Astrocyte of the spinal cord (primary cell): Measurements from ENCODE around the gene ALG2.

ENCODE experiments used
- DNase-seq: peaks from one replicate; pipeline ENCODE4 v3.0.0; 2011; ENCODE audit warnings: low read depth, low spot score
- H3K4me3 ChIP-seq: 2 replicates; pipeline ENCODE4 v1.5.1; 2011; ENCODE audit warnings: low read depth, mild to moderate bottlenecking, low read length, moderate library complexity
- CTCF ChIP-seq: IDR thresholded peaks from 2 replicates; pipeline ENCODE4 v1.5.1; 2012; ENCODE audit warnings: low read depth, mild to moderate bottlenecking, low read length, inconsistent platforms
- in situ Hi-C: cut with HindIII; loops from 2 replicates; pipeline ENCODE4 v1.10.0; 2017; ENCODE audit warnings: low sequenced_read_pairs

ALG2 gene

GRCh38 chr9:99187311-99187710, 34.4 kb downstream of the ALG2 start:
- DNase-seq = no peak
- no peak for TF ChIP-seq CTCF

GRCh38 chr9:99185934-99186333, 35.8 kb downstream of the ALG2 start:
- H3K4me3 ChIP-seq = no peak overlapping the region
- no peak for TF ChIP-seq CTCF
- no peak for DNase-seq
- in situ Hi-C loops = no loop called here

More at GRCh38 chr9:99187311-99187710, 34.4 kb downstream of the ALG2 start:
- no peak overlapping the region for H3K4me3 ChIP-seq
- in situ Hi-C loops = no loop called here

- TF ChIP-seq CTCF = no peak
- in situ Hi-C loops = no loop called here
- DNase-seq = no peak
- H3K4me3 ChIP-seq = no peak overlapping the region
Measured at GRCh38 chr9:99185348-99185632, 36.5 kb downstream of the ALG2 start.

GRCh38 chr9:99184475-99185347, 37.0 kb downstream of the ALG2 start:
- DNase-seq = peak; percentile 91
- in situ Hi-C loops = no loop called here
- peak; percentile 96 for TF ChIP-seq CTCF
- H3K4me3 ChIP-seq = no peak overlapping the region

- no peak for TF ChIP-seq CTCF
- in situ Hi-C loops = no loop called here
- no peak overlapping the region for H3K4me3 ChIP-seq
- no peak for DNase-seq
Measured at GRCh38 chr9:99184110-99184474, 37.6 kb downstream of the ALG2 start.

- TF ChIP-seq CTCF = no peak
- no peak for DNase-seq
- no peak overlapping the region for H3K4me3 ChIP-seq
- in situ Hi-C loops = no loop called here
Measured at GRCh38 chr9:99183616-99184015, 38.1 kb downstream of the ALG2 start.
